ENCODE data around the gene CCND1. TPM values are rescaled to one million over a fixed set of nuclear protein-coding genes. Genes with fewer than 3 reads are reported as not detected.

Gene CCND1
- total and polyA plus RNA-seq, 2 donors (not counting 1 experiment from before 2014, with no cell fraction given): 322 to 548 TPM

DNA sequence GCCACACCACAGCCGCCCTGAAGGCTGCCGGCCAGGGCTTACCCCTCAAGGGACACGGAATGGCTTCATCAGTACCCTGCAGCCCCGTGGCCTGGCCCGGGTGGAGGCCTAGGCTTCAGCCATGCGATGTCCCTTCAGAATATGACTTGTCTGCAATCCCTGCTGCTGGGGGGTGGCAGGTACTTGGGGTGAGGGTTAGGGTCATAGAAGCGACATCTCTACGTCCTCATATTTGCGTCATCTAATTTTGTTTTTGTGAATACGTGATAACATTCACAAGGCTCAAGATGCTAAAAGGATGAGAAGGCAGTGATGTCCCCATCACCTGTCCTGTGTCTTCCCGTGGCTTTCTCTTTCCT, 6.4 kb downstream of the CCND1 start:
- DNase-seq (ENCODE audit: low read depth in 2 of 2): no peak
- no peak overlapping the region for H3K4me2 ChIP-seq (ENCODE audit: extremely low read depth, insufficient read depth, low read length)
- peaks cover 68% of the 10 kb centered on the region for H3K36me3 ChIP-seq (ENCODE audit: control insufficient read depth, insufficient read depth, low read length)
- TF ChIP-seq EZH2 (IDR thresholded peaks at IDR 0.05; ENCODE audit: low read length, missing control alignments): no peak
- TF ChIP-seq, protein P1, sequence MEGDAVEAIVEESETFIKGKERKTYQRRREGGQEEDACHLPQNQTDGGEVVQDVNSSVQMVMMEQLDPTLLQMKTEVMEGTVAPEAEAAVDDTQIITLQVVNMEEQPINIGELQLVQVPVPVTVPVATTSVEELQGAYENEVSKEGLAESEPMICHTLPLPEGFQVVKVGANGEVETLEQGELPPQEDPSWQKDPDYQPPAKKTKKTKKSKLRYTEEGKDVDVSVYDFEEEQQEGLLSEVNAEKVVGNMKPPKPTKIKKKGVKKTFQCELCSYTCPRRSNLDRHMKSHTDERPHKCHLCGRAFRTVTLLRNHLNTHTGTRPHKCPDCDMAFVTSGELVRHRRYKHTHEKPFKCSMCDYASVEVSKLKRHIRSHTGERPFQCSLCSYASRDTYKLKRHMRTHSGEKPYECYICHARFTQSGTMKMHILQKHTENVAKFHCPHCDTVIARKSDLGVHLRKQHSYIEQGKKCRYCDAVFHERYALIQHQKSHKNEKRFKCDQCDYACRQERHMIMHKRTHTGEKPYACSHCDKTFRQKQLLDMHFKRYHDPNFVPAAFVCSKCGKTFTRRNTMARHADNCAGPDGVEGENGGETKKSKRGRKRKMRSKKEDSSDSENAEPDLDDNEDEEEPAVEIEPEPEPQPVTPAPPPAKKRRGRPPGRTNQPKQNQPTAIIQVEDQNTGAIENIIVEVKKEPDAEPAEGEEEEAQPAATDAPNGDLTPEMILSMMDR (conservative IDR thresholded peaks at IDR 0.05 in 1 of 2, IDR thresholded peaks at IDR 0.05 in 1 of 2; ENCODE audit: low read depth in 1 of 2, low read length in 2 of 2): no peak
- no peak overlapping the region for H2AFZ ChIP-seq (ENCODE audit: low read length)
- H3K9me3 ChIP-seq (ENCODE audit: control insufficient read depth, insufficient read depth, low read depth, low read length): no peaks in the 10 kb centered on the region
- peaks cover 81% of the 10 kb centered on the region for H3K79me2 ChIP-seq (ENCODE audit: control insufficient read depth, insufficient read depth, low read length)
- no peak overlapping the region for H3K9ac ChIP-seq (ENCODE audit: insufficient read depth, low read length)
- H3K4me1 ChIP-seq (ENCODE audit: control insufficient read depth, extremely low read depth, insufficient read depth, low read length): peaks cover 13% of the 10 kb centered on the region
- no peak overlapping the region for H3K4me3 ChIP-seq (replicated peaks in 1 of 4; ENCODE audit: control extremely low read depth in 1 of 4, insufficient read depth in 1 of 4, low read depth in 3 of 4, low read length in 4 of 4)
- H3K27ac ChIP-seq (ENCODE audit: insufficient read depth, low read length): no peak overlapping the region
- peaks cover 2% of the 10 kb centered on the region for H4K20me1 ChIP-seq (ENCODE audit: control insufficient read depth, extremely low read depth, insufficient read depth, low read length)
- H3K27me3 ChIP-seq (ENCODE audit: control insufficient read depth, insufficient read depth, low read length): no peaks in the 10 kb centered on the region

DNA sequence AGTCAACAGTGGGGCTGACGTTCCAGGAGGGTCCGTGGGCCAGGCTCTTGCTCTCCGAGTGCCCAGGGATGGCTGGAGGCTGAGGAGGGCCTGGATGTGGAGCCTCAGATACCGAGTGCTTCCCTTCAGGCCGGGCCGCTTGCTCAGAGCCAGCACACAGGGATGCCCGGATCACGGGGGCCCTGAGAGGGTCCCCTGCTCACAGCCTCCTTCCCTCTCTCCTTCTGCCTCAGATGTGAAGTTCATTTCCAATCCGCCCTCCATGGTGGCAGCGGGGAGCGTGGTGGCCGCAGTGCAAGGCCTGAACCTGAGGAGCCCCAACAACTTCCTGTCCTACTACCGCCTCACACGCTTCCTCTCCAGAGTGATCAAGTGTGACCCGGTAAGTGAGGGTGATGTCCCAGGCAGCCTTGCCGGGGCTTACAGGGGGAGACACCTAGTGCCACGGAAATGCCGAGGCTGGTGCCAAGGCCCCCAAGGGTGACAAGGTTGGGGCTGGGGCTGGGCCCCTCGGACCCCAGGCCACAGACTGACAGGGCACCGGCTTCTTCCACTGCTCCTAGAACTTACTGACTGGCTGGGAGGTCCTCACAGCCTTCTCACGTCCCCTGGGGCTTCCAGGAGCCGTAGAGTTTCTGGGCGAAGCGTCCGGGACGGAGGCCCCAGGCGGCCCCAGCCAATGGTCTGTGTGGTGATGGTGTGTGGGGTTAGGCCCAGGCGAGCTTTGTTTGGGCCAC, 7.0 kb downstream of the CCND1 start:
- DNase-seq (ENCODE audit: low read depth in 2 of 2): no peak
- Histone ChIP-seq H4K20me1 (ENCODE audit: control insufficient read depth, extremely low read depth, insufficient read depth, low read length) (peaks cover 2% of the 10 kb centered on the region), H2AFZ (ENCODE audit: low read length) (no peak overlapping the region), H3K4me2 (ENCODE audit: extremely low read depth, insufficient read depth, low read length) (no peak overlapping the region), H3K4me3 (replicated peaks in 1 of 4; ENCODE audit: control extremely low read depth in 1 of 4, insufficient read depth in 1 of 4, low read depth in 3 of 4, low read length in 4 of 4) (no peak overlapping the region), H3K36me3 (ENCODE audit: control insufficient read depth, insufficient read depth, low read length) (peaks cover 68% of the 10 kb centered on the region), H3K9ac (ENCODE audit: insufficient read depth, low read length) (no peak overlapping the region), H3K27ac (ENCODE audit: insufficient read depth, low read length) (peak overlapping the region; percentile 13), H3K4me1 (ENCODE audit: control insufficient read depth, extremely low read depth, insufficient read depth, low read length) (peaks cover 13% of the 10 kb centered on the region), H3K9me3 (ENCODE audit: control insufficient read depth, insufficient read depth, low read depth, low read length) (no peaks in the 10 kb centered on the region), H3K79me2 (ENCODE audit: control insufficient read depth, insufficient read depth, low read length) (peaks cover 75% of the 10 kb centered on the region), H3K27me3 (ENCODE audit: control insufficient read depth, insufficient read depth, low read length) (no peaks in the 10 kb centered on the region)
- no peak for TF ChIP-seq EZH2 (IDR thresholded peaks at IDR 0.05; ENCODE audit: low read length, missing control alignments)
- TF ChIP-seq, protein P1 (conservative IDR thresholded peaks at IDR 0.05 in 1 of 2, IDR thresholded peaks at IDR 0.05 in 1 of 2; ENCODE audit: low read depth in 1 of 2, low read length in 2 of 2): no peak

GRCh38 chr11:69648679-69649575, 8.0 kb downstream of the CCND1 start:
- H3K27me3 ChIP-seq (ENCODE audit: control insufficient read depth, insufficient read depth, low read length): no peaks in the 10 kb centered on the region
- peaks cover 61% of the 10 kb centered on the region for H3K36me3 ChIP-seq (ENCODE audit: control insufficient read depth, insufficient read depth, low read length)
- no peak overlapping the region for H3K9ac ChIP-seq (ENCODE audit: insufficient read depth, low read length)
- no peak overlapping the region for H3K4me3 ChIP-seq (replicated peaks in 1 of 4; ENCODE audit: control extremely low read depth in 1 of 4, insufficient read depth in 1 of 4, low read depth in 3 of 4, low read length in 4 of 4)
- no peak overlapping the region for H3K4me2 ChIP-seq (ENCODE audit: extremely low read depth, insufficient read depth, low read length)
- no peak overlapping the region for H3K27ac ChIP-seq (ENCODE audit: insufficient read depth, low read length)
- TF ChIP-seq, protein P1 (conservative IDR thresholded peaks at IDR 0.05 in 1 of 2, IDR thresholded peaks at IDR 0.05 in 1 of 2; ENCODE audit: low read depth in 1 of 2, low read length in 2 of 2): no peak
- no peak for TF ChIP-seq EZH2 (IDR thresholded peaks at IDR 0.05; ENCODE audit: low read length, missing control alignments)
- H4K20me1 ChIP-seq (ENCODE audit: control insufficient read depth, extremely low read depth, insufficient read depth, low read length): peaks cover 2% of the 10 kb centered on the region
- peaks cover 11% of the 10 kb centered on the region for H3K4me1 ChIP-seq (ENCODE audit: control insufficient read depth, extremely low read depth, insufficient read depth, low read length)
- H2AFZ ChIP-seq (ENCODE audit: low read length): no peak overlapping the region
- no peaks in the 10 kb centered on the region for H3K9me3 ChIP-seq (ENCODE audit: control insufficient read depth, insufficient read depth, low read depth, low read length)
- H3K79me2 ChIP-seq (ENCODE audit: control insufficient read depth, insufficient read depth, low read length): peaks cover 65% of the 10 kb centered on the region
- no peak for DNase-seq (ENCODE audit: low read depth in 2 of 2)
